GM13976 (cell line): ENCODE data around the gene C4A.
"Not testable (repeated sequence)": the region's sequence is repeated elsewhere in the genome, so short reads cannot be mapped to it uniquely, and the experiment has no call there.

ENCODE experiments used
- DNase-seq: peaks from one replicate; pipeline ENCODE4 v3.0.0; 2012; ENCODE audit warnings: low spot score
- CTCF ChIP-seq: IDR thresholded peaks from 2 replicates; pipeline ENCODE4 v1.5.1; 2012; ENCODE audit warnings: borderline replicate concordance, mild to moderate bottlenecking; ENCODE audit not compliant: insufficient read depth; ENCODE audit errors: extremely low read depth, missing control alignments, control extremely low read depth
- in situ Hi-C: fragments of 300-500 bp; cut with MboI; formaldehyde crosslinking; loops from one replicate; pipeline ENCODE4 v1.12.0; 2022; ENCODE audit warnings: low sequenced_read_pairs, mixed read lengths, inconsistent platforms; ENCODE audit not compliant: unreplicated experiment

The C4A gene

GRCh38 chr6:32044916-32045315 is 63.1 kb downstream of the C4A start:
- in situ Hi-C loops, DNase-seq: not testable (repeated sequence)

GRCh38 chr6:32045811-32046449 is 64.1 kb downstream of the C4A start:
- no peak for TF ChIP-seq CTCF
- DNase-seq = no peak
- in situ Hi-C loops = no loop called here

GRCh38 chr6:32046450-32047083 is 64.7 kb downstream of the C4A start:
- in situ Hi-C loops = no loop called here
- no peak for DNase-seq
- TF ChIP-seq CTCF = no peak

GRCh38 chr6:32047084-32047478 is 65.2 kb downstream of the C4A start:
- no peak for TF ChIP-seq CTCF
- no peak for DNase-seq
- in situ Hi-C loops = no loop called here

GRCh38 chr6:32047539-32047854 is 65.6 kb downstream of the C4A start:
- DNase-seq = no peak
- TF ChIP-seq CTCF = no peak
- in situ Hi-C loops = no loop called here

- peak; percentile 87 for DNase-seq
- in situ Hi-C loops = no loop called here
- TF ChIP-seq CTCF = peak; percentile 92
Observed at GRCh38 chr6:32047855-32048766, 66.3 kb downstream of the C4A start.

- in situ Hi-C loops, DNase-seq: not testable (repeated sequence)
Observed at GRCh38 chr6:32049149-32049548, 67.3 kb downstream of the C4A start.

- in situ Hi-C loops = not testable (repeated sequence)
Observed at GRCh38 chr6:32049736-32050135, 67.9 kb downstream of the C4A start.

More at GRCh38 chr6:32049736-32050135, 67.9 kb downstream of the C4A start:
- DNase-seq = not testable (repeated sequence)
